Spleen (tissue), 11 donors: ENCODE measurements around the gene SAMD15. TPM values are rescaled to one million over a fixed set of nuclear protein-coding genes. Genes with fewer than 3 reads are reported as not detected.

ENCODE experiments used
- DNase-seq: peaks from one replicate; pipeline ENCODE4 v3.0.0-alpha.2; 2020
- H3K27ac ChIP-seq, 8 donors: fragments of 200-600 bp; sonication (generic) in 7 of 8; 1 replicate in 4 of 8; 2 replicates in 4 of 8; pipeline versions ENCODE4 v1.5.0 to v1.8.0; 2016 to 2021; ENCODE audit warnings: inconsistent platforms in 4 of 8, mild to moderate bottlenecking in 4 of 8, moderate library complexity in 1 of 8
- H3K27me3 ChIP-seq, 7 donors: fragments of 200-600 bp; sonication (generic) in 6 of 7; replicated peaks in 1 of 7; 1 replicate in 4 of 7; 2 replicates in 3 of 7; pipeline versions ENCODE4 v1.5.0 to v1.8.0; 2016 to 2021; ENCODE audit warnings: inconsistent platforms in 3 of 7, mild to moderate bottlenecking in 1 of 7
- H3K36me3 ChIP-seq, 6 donors: fragments of 200-600 bp; sonication (generic) in 5 of 6; 1 replicate in 4 of 6; 2 replicates in 2 of 6; pipeline versions ENCODE4 v1.5.0 to v1.8.0; 2016 to 2021; ENCODE audit warnings: inconsistent platforms in 2 of 6
- H3K4me1 ChIP-seq, 6 donors: fragments of 200-600 bp; sonication (generic) in 5 of 6; 1 replicate in 3 of 6; 2 replicates in 3 of 6; pipeline versions ENCODE4 v1.5.0 to v1.8.0; 2016 to 2021; ENCODE audit warnings: inconsistent platforms in 3 of 6
- H3K4me3 ChIP-seq, 8 donors: fragments of 200-600 bp; sonication (generic) in 7 of 8; 1 replicate in 4 of 8; 2 replicates in 4 of 8; pipeline versions ENCODE4 v1.5.0 to v1.8.0; 2016 to 2021; ENCODE audit warnings: inconsistent platforms in 4 of 8, mild to moderate bottlenecking in 4 of 8, moderate library complexity in 2 of 8
- H3K9me3 ChIP-seq, 8 donors: fragments of 200-600 bp; sonication (generic) in 7 of 8; 1 replicate in 4 of 8; 2 replicates in 4 of 8; pipeline versions ENCODE4 v1.5.0 to v1.8.0; 2016 to 2021; ENCODE audit warnings: inconsistent platforms in 4 of 8
- POLR2A ChIP-seq, 3 donors: fragments of 450-650 bp; IDR thresholded peaks; one replicate each; pipeline ENCODE4 v1.5.1; 2017; ENCODE audit warnings: antibody characterized with exemption in 3 of 3, mild to moderate bottlenecking in 1 of 3
- POLR2AphosphoS5 ChIP-seq, 3 donors: sonication (generic); formaldehyde crosslinking; IDR thresholded peaks; one replicate each; pipeline ENCODE4 v1.5.1; 2017; ENCODE audit warnings: antibody characterized with exemption in 3 of 3
- WGBS, 5 donors: extraction: QIAGEN DNeasy Blood & Tissue Kit in 3 of 5; methylation state at CpG; one replicate each; pipeline versions ENCODE4 v1.1.5 to v1.1.7; 2013 to 2018; 5-methylcytosine and 5-hydroxymethylcytosine counted together
- intact Hi-C: fragments of 100-400 bp; cut with DNase I; formaldehyde crosslinking; loops from one replicate; pipeline ENCODE4 v1.15.0; 2023; ENCODE audit warnings: low total_unique reads
- polyA plus RNA-seq, 3 donors: library from polyadenylated mRNA; stranded (reverse); fragments of 200-250 nt; gene quantifications; one replicate each; pipeline ENCODE4 v1.2.1, GENCODE V29; 2013
- total RNA-seq, 7 donors: library from RNA; depleted of rRNA in 3 of 7; stranded (reverse); fragments of >200 nt in 3 of 7; fragmentation: NEBNext Ultra II Directional in 4 of 7; extraction: Animal tissue kit (Norgen Biotek cat#: 25700) in 4 of 7; gene quantifications; one replicate each; pipeline versions ENCODE4 v1.1.0 to v1.2.1, GENCODE V29; 2016 to 2021
- TF ChIP-seq, protein P1 (sequence below), 11 experiments: fragments of 200-600 bp in 7 of 11; fragments of 450-650 bp in 4 of 11; sonication (generic) in 4 of 11; IDR thresholded peaks in 8 of 11; conservative IDR thresholded peaks in 3 of 11; 1 replicate in 7 of 11; 2 replicates in 4 of 11; pipeline versions ENCODE4 v1.4.0 to v1.8.0; 2016 to 2021; ENCODE audit warnings: antibody characterized with exemption in 11 of 11, inconsistent platforms in 4 of 11, mild to moderate bottlenecking in 1 of 11
- donor health status: healthy with polysubstance abuse.
- donor health status: DM: no; HTN: no; CAD: no; lungs with moderate emphysema.
- donor health status: DM: no; HTN: no; CAD: no.
- donor health status: Bipolar disorder and iron deficiency.
- donor health status: healthy.
- donor health status: DM: no; HTN: no; CAD: no.
- donor health status: DM: yes; HTN: yes; CAD: no.

The SAMD15 gene
- total and polyA plus RNA-seq, 10 donors: 0.15 to 1.7 (median 0.79) TPM; not detected in 1

- TF ChIP-seq POLR2AphosphoS5 (IDR thresholded peaks at IDR 0.05): no peak
- TF ChIP-seq, protein P1, sequence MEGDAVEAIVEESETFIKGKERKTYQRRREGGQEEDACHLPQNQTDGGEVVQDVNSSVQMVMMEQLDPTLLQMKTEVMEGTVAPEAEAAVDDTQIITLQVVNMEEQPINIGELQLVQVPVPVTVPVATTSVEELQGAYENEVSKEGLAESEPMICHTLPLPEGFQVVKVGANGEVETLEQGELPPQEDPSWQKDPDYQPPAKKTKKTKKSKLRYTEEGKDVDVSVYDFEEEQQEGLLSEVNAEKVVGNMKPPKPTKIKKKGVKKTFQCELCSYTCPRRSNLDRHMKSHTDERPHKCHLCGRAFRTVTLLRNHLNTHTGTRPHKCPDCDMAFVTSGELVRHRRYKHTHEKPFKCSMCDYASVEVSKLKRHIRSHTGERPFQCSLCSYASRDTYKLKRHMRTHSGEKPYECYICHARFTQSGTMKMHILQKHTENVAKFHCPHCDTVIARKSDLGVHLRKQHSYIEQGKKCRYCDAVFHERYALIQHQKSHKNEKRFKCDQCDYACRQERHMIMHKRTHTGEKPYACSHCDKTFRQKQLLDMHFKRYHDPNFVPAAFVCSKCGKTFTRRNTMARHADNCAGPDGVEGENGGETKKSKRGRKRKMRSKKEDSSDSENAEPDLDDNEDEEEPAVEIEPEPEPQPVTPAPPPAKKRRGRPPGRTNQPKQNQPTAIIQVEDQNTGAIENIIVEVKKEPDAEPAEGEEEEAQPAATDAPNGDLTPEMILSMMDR (IDR thresholded peaks at IDR 0.05 in 8 of 11, conservative IDR thresholded peaks at IDR 0.05 in 3 of 11): no peak
- TF ChIP-seq POLR2A (IDR thresholded peaks at IDR 0.05): no peak
These were observed 29.4 kb upstream of the SAMD15 start for GRCh38 chr14:77347751-77348150.

DNA sequence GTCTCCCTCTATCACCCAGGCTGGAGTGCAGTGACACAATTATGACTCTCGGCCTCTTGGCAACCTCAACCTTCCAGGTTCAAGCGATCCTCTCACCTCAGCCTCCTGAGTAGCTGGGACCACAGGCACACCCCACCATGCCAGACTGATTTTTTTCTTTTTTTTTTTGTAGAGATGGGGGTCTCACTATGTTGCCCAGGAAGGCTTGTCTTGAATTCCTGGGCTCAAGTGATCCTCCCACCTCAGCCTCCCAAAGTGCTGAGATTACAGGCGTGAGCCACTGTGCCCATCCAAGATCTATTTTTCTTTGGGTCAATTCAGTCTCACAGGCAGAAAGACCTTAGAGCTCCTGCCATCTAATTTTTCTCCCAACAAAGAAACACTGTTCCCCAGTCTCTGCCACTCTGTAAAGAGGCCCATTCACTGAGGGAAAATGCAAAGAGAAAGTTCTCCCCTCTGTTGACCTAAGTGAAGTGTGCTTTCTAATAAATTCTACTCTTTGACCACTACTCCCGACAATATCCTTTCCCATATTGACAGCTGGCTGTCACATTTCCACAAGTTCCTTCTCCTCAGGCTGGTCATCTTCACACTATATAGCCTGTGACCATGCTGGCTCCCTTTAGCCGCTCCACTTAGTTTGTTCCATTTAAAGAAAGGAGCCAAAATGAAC, 23.6 kb upstream of the SAMD15 start:
- H3K9me3 ChIP-seq: no peaks in the 10 kb centered on the region
- H3K4me1 ChIP-seq: peaks cover 0 to 1% (median 0%) of the 10 kb centered on the region in 6 donors
- no peak overlapping the region for H3K4me3 ChIP-seq
- WGBS, 5 donors: 91 to 93% (median 92%) methylated on average over 5 of the region's 5 CpGs
- peaks cover 0 to 38% (median 16%) of the 10 kb centered on the region in 6 donors for H3K36me3 ChIP-seq
- TF ChIP-seq POLR2AphosphoS5 (IDR thresholded peaks at IDR 0.05) (no peak), POLR2A (IDR thresholded peaks at IDR 0.05) (no peak)
- TF ChIP-seq, protein P1 (IDR thresholded peaks at IDR 0.05 in 8 of 11, conservative IDR thresholded peaks at IDR 0.05 in 3 of 11): no peak
- intact Hi-C loops: no loop called here
- H3K27me3 ChIP-seq: no peaks in the 10 kb centered on the region
- no peak for DNase-seq
- no peak overlapping the region for H3K27ac ChIP-seq

More at GRCh38 chr14:77347751-77348150, 29.4 kb upstream of the SAMD15 start:
- WGBS, 5 donors: 24 to 42% (median 36%) methylated on average over 3 of the region's 3 CpGs
- Histone ChIP-seq H3K4me3 (no peak overlapping the region), H3K27me3 (no peaks in the 10 kb centered on the region), H3K4me1 (peaks cover 0 to 19% (median 5%) of the 10 kb centered on the region in 6 donors), H3K36me3 (peaks cover 0 to 61% (median 30%) of the 10 kb centered on the region in 6 donors), H3K9me3 (no peaks in the 10 kb centered on the region), H3K27ac (peak overlapping the region in 4 of 8 donors; percentile 37 to 60 (median 38))
- intact Hi-C loops: no loop called here
- DNase-seq: no peak

- 94 to 100% (median 99%) methylated on average over 4 of the region's 4 CpGs for WGBS, 5 donors
- Histone ChIP-seq H3K36me3 (peaks cover 0 to 21% (median 4%) of the 10 kb centered on the region in 6 donors), H3K9me3 (no peaks in the 10 kb centered on the region), H3K4me3 (no peak overlapping the region), H3K27ac (no peak overlapping the region), H3K4me1 (peaks cover 0 to 6% (median 0%) of the 10 kb centered on the region in 6 donors), H3K27me3 (no peaks in the 10 kb centered on the region)
- intact Hi-C loops: no loop called here
- no peak for DNase-seq
- TF ChIP-seq, protein P1 (IDR thresholded peaks at IDR 0.05 in 8 of 11, conservative IDR thresholded peaks at IDR 0.05 in 3 of 11): no peak
- TF ChIP-seq POLR2AphosphoS5 (IDR thresholded peaks at IDR 0.05) (no peak), POLR2A (IDR thresholded peaks at IDR 0.05) (no peak)
These were observed 21.4 kb upstream of the SAMD15 start for GRCh38 chr14:77355811-77356210.

DNA sequence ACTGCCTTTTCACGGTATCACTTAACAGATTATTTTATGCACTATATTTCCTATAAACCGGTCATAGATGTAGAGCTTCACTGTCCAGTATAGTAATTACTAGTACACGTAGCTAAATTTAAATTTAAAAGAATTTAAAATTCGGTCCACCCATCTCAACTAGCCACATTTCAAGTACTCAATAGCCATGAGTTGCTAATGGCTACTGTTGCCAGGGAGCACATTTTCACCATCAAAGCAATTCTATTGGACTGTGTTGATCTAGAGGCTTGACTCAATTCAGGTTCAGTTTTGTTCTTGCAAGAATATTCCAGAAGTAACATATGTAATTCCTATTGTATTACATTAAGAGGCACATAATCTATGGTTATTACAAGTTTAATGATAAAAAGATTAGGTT, 20.3 kb upstream of the SAMD15 start:
- no peak overlapping the region for H3K27ac ChIP-seq
- H3K4me3 ChIP-seq: no peak overlapping the region
- peaks cover 0 to 11% (median 0%) of the 10 kb centered on the region in 6 donors for H3K36me3 ChIP-seq
- H3K9me3 ChIP-seq: no peaks in the 10 kb centered on the region
- DNase-seq: no peak
- no peak for TF ChIP-seq POLR2A (IDR thresholded peaks at IDR 0.05)
- TF ChIP-seq, protein P1 (IDR thresholded peaks at IDR 0.05 in 8 of 11, conservative IDR thresholded peaks at IDR 0.05 in 3 of 11): no peak
- TF ChIP-seq POLR2AphosphoS5 (IDR thresholded peaks at IDR 0.05): no peak
- H3K4me1 ChIP-seq: peaks cover 0 to 12% (median 0%) of the 10 kb centered on the region in 6 donors
- no peaks in the 10 kb centered on the region for H3K27me3 ChIP-seq
- intact Hi-C loops: no loop called here
- WGBS, 5 donors: 92 to 97% (median 96%) methylated on average over 4 of the region's 4 CpGs
